IPS-18a (cell line): ENCODE data around the gene SSH2.
A peak's percentile ranks its signal among the peaks of the same experiment; 100 is the strongest.

Experiments used
- H3K27ac ChIP-seq: one replicate; pipeline ENCODE4 v1.5.1; 2013; ENCODE audit warnings: low read length
- H3K27me3 ChIP-seq: one replicate; pipeline ENCODE4 v1.6.1; 2013; ENCODE audit warnings: mild to moderate bottlenecking, low read length; ENCODE audit not compliant: control insufficient read depth, insufficient read depth
- H3K36me3 ChIP-seq: one replicate; pipeline ENCODE4 v1.6.1; 2013; ENCODE audit warnings: low read depth, low read length; ENCODE audit not compliant: control insufficient read depth
- H3K4me1 ChIP-seq: one replicate; pipeline ENCODE4 v1.6.1; 2013; ENCODE audit warnings: low read depth, low read length; ENCODE audit not compliant: control insufficient read depth
- H3K4me3 ChIP-seq: one replicate; pipeline ENCODE4 v1.5.1; 2013; ENCODE audit warnings: low read length
- H3K9ac ChIP-seq: one replicate; pipeline ENCODE4 v1.6.1; 2013; ENCODE audit warnings: mild to moderate bottlenecking, low read length, moderate library complexity
- H3K9me3 ChIP-seq: one replicate; pipeline ENCODE4 v1.6.1; 2013; ENCODE audit warnings: low read depth, low read length; ENCODE audit not compliant: control insufficient read depth

The SSH2 gene

DNA sequence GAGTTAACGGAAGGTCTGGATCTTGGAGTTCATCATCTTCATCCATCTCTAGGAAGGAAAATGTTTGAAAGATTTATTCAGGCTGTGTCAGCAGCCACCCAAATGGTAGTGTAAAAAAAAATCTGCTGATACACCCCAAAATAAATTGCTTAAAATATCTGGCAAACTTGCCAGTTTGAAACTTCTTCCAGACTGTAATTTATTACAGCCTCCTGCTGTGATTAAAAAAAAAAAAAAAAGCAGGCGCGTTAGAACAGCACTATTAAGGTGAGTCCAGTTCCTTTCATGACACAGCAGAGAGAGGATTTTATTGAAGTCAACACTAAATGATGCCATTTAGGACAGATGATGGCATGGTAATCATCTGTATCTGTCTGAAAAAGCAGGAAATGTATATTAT, 166.8 kb downstream of the SSH2 start:
- Histone ChIP-seq H3K9ac (no peak overlapping the region), H3K36me3 (no peaks in the 10 kb centered on the region), H3K4me1 (peaks cover 15% of the 10 kb centered on the region), H3K9me3 (no peaks in the 10 kb centered on the region), H3K27ac (no peak overlapping the region), H3K4me3 (no peak overlapping the region), H3K27me3 (peaks cover 19% of the 10 kb centered on the region)

DNA sequence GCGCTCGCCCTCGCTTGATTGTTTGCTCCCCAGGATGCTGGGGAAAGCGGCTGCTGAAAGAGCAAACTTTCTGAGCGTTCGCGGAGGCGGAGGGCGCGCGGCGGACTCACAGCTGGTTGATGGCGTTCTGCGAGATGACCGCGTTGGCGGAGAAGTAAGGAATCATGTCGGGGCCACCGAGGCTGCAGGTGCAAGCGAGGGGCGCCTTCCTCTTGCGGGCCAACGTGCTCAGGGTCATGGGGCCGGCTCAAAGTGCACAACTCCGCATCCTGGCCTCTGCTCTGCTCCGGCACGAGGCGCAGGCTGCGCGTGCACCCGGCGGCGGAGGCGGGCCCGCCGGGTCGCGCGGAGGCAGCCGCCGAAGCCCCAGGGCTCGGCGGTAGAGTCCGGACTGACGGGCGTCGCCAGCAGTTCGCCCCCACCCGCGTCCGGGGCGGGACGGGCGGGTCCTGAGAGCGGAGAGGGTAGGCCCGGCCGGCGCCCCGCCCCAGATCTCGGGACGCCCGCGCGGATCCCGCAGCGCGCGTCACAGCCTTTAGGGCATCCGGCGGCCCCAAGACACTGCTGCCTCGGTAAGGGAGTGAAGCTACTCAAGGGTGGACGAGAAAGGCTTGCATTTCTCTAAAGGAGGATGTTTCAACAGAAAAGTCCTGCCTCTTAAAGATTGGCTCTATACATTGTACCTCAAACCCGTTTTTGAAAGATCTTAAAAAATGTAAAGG, 168.8 kb downstream of the SSH2 start:
- H3K4me1 ChIP-seq: peaks cover 10% of the 10 kb centered on the region
- H3K27me3 ChIP-seq: peaks cover 19% of the 10 kb centered on the region
- no peak overlapping the region for H3K27ac ChIP-seq
- no peaks in the 10 kb centered on the region for H3K9me3 ChIP-seq
- no peaks in the 10 kb centered on the region for H3K36me3 ChIP-seq
- H3K9ac ChIP-seq: peak overlapping the region; percentile 56
- H3K4me3 ChIP-seq: peak overlapping the region; percentile 87

DNA sequence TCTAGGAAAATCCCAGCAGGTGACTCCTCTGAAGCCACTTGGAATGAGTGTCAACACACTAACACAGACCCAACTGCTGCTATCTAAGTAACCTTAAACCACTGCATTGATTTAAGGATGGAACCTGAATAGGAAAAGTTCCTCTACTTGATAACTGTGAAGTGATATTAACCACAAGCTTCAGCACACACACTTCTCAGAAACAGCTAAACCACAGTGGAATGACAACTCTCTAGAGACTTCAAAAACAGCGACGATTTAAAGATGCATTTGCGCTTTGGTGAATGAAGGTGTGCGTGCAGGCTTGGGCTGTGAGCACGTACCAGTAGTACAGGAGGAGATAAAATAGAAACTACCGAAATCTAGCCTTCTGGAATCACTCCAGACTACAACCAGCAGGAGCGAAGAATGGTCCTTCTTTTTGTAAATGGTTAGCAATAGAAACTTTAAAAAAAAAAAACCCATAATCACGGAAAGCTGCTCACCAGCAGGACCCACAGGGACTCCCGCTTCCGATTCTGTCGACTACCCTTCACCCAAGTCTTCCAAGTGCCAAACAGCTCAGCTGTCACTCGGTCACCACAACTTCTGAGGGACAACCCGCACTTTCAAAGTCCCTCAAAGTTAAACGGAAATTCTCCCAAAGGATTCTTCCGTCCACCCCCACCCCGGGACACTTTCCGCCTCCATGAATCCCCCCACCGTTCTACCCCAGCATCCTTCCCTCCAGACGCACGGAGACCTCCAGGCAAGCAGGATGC, 169.6 kb downstream of the SSH2 start:
- H3K27ac ChIP-seq: no peak overlapping the region
- H3K27me3 ChIP-seq: peaks cover 19% of the 10 kb centered on the region
- H3K9me3 ChIP-seq: no peaks in the 10 kb centered on the region
- H3K4me3 ChIP-seq: peak overlapping the region; percentile 87
- no peaks in the 10 kb centered on the region for H3K36me3 ChIP-seq
- H3K4me1 ChIP-seq: peaks cover 10% of the 10 kb centered on the region
- peak overlapping the region; percentile 56 for H3K9ac ChIP-seq

DNA sequence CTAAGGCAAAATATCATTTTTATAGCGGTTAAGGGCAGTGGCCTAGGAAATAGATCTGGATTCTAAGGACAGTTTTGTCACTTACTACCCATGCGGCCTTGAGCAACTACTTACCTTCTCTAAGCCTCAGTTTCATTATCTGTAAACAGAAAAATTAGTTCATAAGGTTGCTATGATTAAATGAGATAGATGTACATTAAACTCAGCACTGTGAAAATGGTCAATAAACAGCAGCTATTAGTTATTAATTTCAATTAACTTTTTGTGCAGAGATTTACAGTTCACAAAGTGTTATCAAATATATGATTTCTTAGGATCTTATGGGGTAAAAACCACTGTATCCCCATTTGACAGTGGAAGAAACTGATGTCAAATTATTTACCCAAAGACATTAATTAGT, 171.8 kb downstream of the SSH2 start:
- no peak overlapping the region for H3K4me3 ChIP-seq
- H3K27me3 ChIP-seq: peaks cover 19% of the 10 kb centered on the region
- H3K9ac ChIP-seq: no peak overlapping the region
- H3K4me1 ChIP-seq: peaks cover 10% of the 10 kb centered on the region
- H3K27ac ChIP-seq: no peak overlapping the region
- no peaks in the 10 kb centered on the region for H3K9me3 ChIP-seq
- H3K36me3 ChIP-seq: no peaks in the 10 kb centered on the region

DNA sequence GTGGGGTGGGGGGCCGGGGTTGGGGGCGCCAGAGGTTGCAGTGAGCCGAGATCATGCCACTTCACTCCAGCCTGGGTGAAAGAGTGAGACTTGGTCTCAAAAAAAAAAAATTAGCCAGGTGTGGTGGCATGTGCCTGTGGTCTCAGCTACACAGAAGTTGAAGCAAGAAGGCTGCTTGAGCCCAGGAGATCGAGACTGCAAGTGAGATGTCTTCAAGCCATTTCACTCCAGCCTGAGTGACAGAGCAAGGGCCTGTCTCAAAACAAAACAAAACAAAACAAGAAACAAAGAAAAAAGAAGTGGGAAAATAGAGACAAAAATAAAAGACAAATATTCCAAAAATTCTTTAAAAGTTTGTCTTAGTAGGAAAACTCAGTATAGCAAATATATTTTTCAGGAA, 172.2 kb downstream of the SSH2 start:
- no peaks in the 10 kb centered on the region for H3K36me3 ChIP-seq
- H3K4me3 ChIP-seq: no peak overlapping the region
- H3K27me3 ChIP-seq: peaks cover 19% of the 10 kb centered on the region
- no peaks in the 10 kb centered on the region for H3K9me3 ChIP-seq
- H3K4me1 ChIP-seq: peaks cover 10% of the 10 kb centered on the region
- H3K27ac ChIP-seq: no peak overlapping the region
- no peak overlapping the region for H3K9ac ChIP-seq

DNA sequence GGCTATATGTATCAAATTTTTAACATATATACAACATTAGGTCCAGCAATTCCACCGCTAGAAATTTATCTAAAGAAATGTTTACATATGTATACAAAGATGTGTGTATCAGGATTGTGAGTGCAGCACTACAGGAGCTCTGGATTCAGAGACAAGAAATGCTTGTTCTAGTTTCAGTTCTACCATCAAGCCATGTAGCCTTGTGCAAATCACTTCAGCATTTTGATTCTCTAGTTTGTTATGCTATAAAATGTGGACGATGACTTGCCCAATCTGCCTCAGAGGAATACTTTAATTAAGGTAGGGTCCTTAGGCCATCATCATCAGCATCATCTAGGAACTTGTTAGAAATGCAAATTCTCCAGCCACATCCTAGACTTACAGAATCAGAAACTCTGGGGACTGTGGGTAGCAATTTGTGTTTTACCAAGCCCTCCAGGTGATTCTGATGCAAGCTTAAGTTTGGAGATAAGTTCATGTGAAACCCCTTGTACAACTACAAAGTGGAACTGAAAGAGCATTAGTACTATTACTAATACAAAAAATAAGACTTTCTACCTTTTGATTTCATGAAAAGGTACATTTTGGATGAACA, 176.1 kb downstream of the SSH2 start:
- Histone ChIP-seq H3K27ac (no peak overlapping the region), H3K27me3 (peaks cover under 1% of the 10 kb centered on the region), H3K9me3 (no peaks in the 10 kb centered on the region), H3K4me1 (no peaks in the 10 kb centered on the region), H3K36me3 (no peaks in the 10 kb centered on the region), H3K9ac (no peak overlapping the region), H3K4me3 (no peak overlapping the region)

DNA sequence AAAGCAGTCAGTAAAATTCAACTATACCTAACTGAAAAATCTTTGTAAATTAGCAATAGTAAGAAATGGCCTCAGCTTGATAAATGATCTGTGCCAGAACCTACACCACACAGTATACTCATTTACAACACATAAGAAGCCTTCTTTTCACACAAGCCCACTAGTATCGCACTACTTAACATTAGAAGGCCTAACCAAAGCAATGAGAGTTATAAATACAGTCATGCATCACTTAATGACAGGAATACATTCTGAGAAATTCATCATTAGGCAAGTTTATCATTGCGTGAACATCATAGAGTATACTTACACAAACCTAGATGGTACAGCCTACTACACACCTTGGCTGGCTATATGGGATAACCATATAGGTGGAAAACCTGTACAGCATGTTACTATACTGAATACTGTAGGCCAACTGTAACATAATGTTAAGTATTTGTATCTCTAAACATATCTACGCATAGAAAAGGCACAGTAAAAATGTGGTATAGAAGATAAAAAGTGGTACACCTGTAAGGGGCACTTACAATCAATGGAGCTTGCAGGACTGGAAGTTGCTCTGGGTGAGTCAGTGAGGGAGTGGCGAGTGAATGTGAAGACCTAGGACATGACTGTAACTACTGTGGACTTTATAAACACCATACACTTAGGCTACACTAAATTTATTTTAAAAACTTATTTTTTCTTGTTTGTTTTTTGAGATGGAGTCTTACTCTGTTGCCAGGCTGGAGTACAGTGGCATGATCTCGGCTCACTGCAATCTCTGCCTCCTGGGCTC, 180.8 kb downstream of the SSH2 start:
- H3K4me1 ChIP-seq: peaks cover 3% of the 10 kb centered on the region

DNA sequence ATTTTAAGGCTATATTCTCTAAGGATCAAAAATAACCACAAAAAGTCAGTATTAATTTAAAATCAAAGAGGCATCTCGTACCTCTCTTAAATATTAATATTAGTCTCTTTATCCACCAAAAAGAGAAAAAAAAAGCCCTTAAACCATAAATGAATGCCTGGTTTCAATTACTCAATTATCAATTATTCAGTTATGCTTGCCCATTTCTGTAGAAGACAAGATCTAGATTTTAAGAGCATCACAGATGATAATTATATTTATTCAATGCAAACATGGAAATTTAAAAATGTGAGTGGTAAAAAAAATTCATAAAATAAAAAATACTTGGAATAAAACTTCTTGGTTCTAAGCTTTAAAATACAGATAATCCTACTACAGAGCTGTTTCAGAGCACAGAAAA, 181.6 kb downstream of the SSH2 start:
- Histone ChIP-seq H3K4me3 (no peak overlapping the region), H3K9me3 (no peaks in the 10 kb centered on the region), H3K27ac (no peak overlapping the region), H3K4me1 (peaks cover 3% of the 10 kb centered on the region), H3K36me3 (no peaks in the 10 kb centered on the region), H3K27me3 (no peaks in the 10 kb centered on the region), H3K9ac (no peak overlapping the region)

More for the DNA sequence above, 180.8 kb downstream of the SSH2 start:
- no peak overlapping the region for H3K9ac ChIP-seq
- no peaks in the 10 kb centered on the region for H3K27me3 ChIP-seq
- H3K27ac ChIP-seq: no peak overlapping the region
- no peaks in the 10 kb centered on the region for H3K36me3 ChIP-seq
- no peak overlapping the region for H3K4me3 ChIP-seq
- H3K9me3 ChIP-seq: no peaks in the 10 kb centered on the region

DNA sequence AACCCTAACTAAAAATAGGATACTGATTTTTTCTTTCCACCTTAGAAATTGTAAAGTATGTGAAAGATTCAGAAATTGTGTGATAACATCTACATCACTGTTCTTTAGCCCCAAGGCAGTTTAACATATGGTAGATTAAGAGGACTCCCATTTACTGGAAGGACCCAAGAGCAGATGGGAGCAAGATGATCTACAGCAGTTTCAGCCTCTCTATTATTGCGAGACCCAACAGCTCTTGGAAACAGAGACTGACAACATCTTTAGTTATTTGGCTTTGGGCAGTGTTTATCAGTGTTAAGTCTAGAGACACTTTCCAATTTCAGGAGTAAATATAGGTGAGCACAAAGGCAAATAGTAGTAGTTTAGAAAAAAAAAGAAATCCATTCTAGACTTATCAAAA, 182.4 kb downstream of the SSH2 start:
- no peak overlapping the region for H3K27ac ChIP-seq
- no peaks in the 10 kb centered on the region for H3K27me3 ChIP-seq
- H3K9me3 ChIP-seq: no peaks in the 10 kb centered on the region
- H3K4me1 ChIP-seq: peaks cover 3% of the 10 kb centered on the region
- H3K36me3 ChIP-seq: no peaks in the 10 kb centered on the region
- no peak overlapping the region for H3K9ac ChIP-seq
- H3K4me3 ChIP-seq: no peak overlapping the region

DNA sequence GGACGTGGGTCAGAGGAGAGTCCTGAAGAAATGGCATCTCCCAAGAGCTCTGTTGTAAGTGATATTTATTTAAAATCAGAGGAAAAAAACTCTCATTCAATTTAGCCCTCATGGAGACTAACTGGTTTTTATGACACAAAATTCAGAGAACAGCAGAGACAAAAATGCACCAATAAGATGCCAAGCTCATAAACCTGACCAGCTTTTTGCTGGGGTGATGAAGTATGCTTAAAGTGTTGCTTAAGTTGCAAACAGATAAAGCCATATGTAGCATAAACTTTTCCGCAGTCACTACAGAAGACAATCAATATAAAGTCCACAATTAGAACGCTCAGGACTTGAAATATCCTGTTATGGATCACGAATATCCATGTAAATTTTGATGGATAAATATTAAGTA, 183.4 kb downstream of the SSH2 start:
- Histone ChIP-seq H3K36me3 (no peaks in the 10 kb centered on the region), H3K4me3 (no peak overlapping the region), H3K27ac (no peak overlapping the region), H3K4me1 (peaks cover 3% of the 10 kb centered on the region), H3K9ac (no peak overlapping the region), H3K27me3 (no peaks in the 10 kb centered on the region), H3K9me3 (no peaks in the 10 kb centered on the region)

DNA sequence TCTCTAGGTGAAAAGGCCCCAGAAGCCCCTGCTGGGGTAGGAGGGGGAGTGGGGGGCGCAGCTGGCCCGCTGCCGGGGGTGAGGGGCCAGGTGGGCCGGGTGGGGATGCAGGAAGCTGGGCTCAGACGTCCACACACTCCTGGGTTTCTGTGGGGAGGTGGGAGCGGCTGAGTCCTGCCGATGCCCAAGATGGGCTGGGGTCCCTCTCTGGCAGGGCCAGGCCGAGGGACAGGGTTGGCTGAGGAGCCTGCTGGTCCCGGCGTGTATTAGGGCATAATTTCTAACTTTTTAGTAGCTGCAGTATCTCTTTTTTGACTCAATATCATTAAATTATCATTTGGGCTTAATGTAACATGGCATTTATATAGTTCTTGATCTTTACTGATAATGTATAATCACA, 185.9 kb downstream of the SSH2 start:
- Histone ChIP-seq H3K9me3 (no peaks in the 10 kb centered on the region), H3K27me3 (no peaks in the 10 kb centered on the region), H3K9ac (no peak overlapping the region), H3K36me3 (no peaks in the 10 kb centered on the region), H3K4me3 (no peak overlapping the region), H3K27ac (no peak overlapping the region), H3K4me1 (peaks cover 3% of the 10 kb centered on the region)
